ENCODE measurements around the gene EMID1. TPM values are rescaled to one million over a fixed set of nuclear protein-coding genes. Genes with fewer than 3 reads are reported as not detected.

Gene EMID1
- total RNA-seq, 2 experiments from 2014 or later, result not detected

DNA sequence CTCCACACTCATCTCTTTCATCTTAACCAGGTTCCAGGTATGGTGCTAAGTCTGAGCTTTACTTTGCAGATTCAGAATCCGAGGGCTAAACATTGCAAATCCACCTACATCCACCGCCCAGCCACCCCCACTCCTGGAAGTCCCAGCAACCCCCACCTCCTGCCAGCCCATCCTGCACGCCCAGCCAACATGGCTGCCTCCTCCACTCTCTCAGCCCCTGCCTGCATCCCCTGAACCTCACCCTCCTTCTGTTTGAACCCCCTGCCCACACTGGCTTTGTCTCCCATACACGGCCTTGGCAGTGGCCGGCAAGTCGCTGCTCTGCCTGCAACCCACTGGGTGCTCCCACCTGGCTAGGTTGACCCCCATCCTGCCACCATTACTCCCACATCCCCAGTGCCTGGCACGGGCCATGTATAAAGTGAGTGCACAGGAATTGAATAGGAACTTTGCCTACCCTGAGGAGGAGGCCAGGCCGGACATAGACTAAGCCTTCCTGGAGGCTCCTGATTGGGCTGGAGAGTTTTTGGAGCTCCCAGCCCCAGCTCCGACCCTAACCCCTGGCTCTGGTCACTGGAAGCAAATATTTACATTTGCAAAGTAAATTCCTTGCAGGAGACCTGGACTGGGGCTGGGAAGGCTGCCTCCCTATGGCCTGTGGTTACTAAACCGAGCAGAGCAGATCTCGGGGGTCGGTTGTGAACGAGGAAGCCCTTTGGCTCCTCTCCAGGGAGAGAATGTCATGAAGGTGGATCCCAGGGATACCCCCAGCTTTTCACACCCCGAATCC is 14.4 kb downstream of the EMID1 start:
- H3K4me1 ChIP-seq (ENCODE audit: insufficient read depth, low read length), result no peaks in the 10 kb centered on the region
- H3K4me3 ChIP-seq (ENCODE audit: low read length), result no peak overlapping the region
- H3K27ac Mint-ChIP-seq, result no peak overlapping the region
- H3K27ac ChIP-seq (ENCODE audit: low read depth in 1 of 2, low read length in 2 of 2), result no peak overlapping the region
- no peaks in the 10 kb centered on the region for H3K9me3 Mint-ChIP-seq
- H3K36me3 ChIP-seq (ENCODE audit: insufficient read depth, low read length), result no peaks in the 10 kb centered on the region
- H3K27me3 Mint-ChIP-seq, result no peaks in the 10 kb centered on the region
- ChIA-PET CTCF (no interaction called here), POLR2A (no interaction called here)
- no peaks in the 10 kb centered on the region for H3K27me3 ChIP-seq (ENCODE audit: control insufficient read depth in 1 of 2, insufficient read depth in 2 of 2, low read length in 2 of 2)
- TF ChIP-seq, protein P1, sequence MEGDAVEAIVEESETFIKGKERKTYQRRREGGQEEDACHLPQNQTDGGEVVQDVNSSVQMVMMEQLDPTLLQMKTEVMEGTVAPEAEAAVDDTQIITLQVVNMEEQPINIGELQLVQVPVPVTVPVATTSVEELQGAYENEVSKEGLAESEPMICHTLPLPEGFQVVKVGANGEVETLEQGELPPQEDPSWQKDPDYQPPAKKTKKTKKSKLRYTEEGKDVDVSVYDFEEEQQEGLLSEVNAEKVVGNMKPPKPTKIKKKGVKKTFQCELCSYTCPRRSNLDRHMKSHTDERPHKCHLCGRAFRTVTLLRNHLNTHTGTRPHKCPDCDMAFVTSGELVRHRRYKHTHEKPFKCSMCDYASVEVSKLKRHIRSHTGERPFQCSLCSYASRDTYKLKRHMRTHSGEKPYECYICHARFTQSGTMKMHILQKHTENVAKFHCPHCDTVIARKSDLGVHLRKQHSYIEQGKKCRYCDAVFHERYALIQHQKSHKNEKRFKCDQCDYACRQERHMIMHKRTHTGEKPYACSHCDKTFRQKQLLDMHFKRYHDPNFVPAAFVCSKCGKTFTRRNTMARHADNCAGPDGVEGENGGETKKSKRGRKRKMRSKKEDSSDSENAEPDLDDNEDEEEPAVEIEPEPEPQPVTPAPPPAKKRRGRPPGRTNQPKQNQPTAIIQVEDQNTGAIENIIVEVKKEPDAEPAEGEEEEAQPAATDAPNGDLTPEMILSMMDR (IDR thresholded peaks at IDR 0.05), result no peak
- DNase-seq, result no peak
- no peak overlapping the region for H3K4me3 Mint-ChIP-seq
- no peak for ATAC-seq (ENCODE audit: poor library complexity)
- intact Hi-C loops (cut with DNase I, micrococcal nuclease), result no loop called here
- no peaks in the 10 kb centered on the region for H3K9me3 ChIP-seq (ENCODE audit: control insufficient read depth in 1 of 2, insufficient read depth in 1 of 2, low read length in 2 of 2)
- H3K36me3 Mint-ChIP-seq (ENCODE audit: low read depth), result no peaks in the 10 kb centered on the region
- no peaks in the 10 kb centered on the region for H3K4me1 Mint-ChIP-seq (ENCODE audit: low read depth)

DNA sequence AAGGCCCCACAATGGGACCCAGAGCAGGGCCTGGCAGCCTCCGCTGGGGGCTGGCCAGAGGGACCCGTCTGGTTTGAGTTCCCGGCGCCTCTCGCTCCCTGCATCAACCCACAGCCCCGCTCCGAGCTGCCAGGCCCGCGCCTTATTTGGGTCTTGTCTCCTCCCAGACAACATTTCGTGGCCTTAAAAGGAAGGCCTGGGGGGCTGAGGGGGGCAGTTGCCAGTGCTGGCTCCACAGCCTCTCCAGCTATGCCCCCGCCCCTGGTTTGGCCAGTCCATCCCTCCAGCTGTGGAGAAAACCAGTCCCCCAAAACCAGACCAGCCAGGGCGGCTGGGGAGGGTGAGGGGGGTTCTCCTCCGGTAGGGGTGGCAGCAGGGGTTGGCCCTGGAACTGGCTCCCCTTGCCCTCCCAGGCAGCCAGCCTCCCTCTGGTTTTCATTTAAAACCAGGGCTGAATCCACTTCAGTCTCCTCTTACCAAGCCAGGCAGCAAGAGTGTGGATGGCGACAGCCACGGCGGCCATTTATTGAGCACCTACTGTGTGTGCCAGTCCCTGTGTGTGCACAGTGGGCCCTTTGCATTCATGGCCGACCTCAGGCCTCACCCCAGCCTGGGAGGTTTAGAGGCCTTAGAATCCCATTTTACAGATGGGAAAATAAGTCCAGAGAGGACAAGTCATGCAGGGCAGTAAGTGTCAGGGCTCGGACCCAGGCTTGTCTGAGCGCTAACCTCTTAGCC is 18.6 kb downstream of the EMID1 start:
- no peaks in the 10 kb centered on the region for H3K36me3 Mint-ChIP-seq (ENCODE audit: low read depth)
- no peak overlapping the region for H3K27ac Mint-ChIP-seq
- H3K27ac ChIP-seq (ENCODE audit: low read depth in 1 of 2, low read length in 2 of 2), result no peak overlapping the region
- H3K27me3 Mint-ChIP-seq, result no peaks in the 10 kb centered on the region
- POLR2A ChIA-PET, result no interaction called here
- H3K9me3 ChIP-seq (ENCODE audit: control insufficient read depth in 1 of 2, insufficient read depth in 1 of 2, low read length in 2 of 2), result no peaks in the 10 kb centered on the region
- no peaks in the 10 kb centered on the region for H3K27me3 ChIP-seq (ENCODE audit: control insufficient read depth in 1 of 2, insufficient read depth in 2 of 2, low read length in 2 of 2)
- intact Hi-C loops (cut with DNase I, micrococcal nuclease), result no loop called here
- H3K4me3 ChIP-seq (ENCODE audit: low read length), result no peak overlapping the region
- no peaks in the 10 kb centered on the region for H3K4me1 ChIP-seq (ENCODE audit: insufficient read depth, low read length)
- CTCF ChIA-PET, result no interaction called here
- TF ChIP-seq, protein P1 (IDR thresholded peaks at IDR 0.05), result no peak
- ATAC-seq (ENCODE audit: poor library complexity) (no peak), DNase-seq (no peak)
- no peak overlapping the region for H3K4me3 Mint-ChIP-seq
- no peaks in the 10 kb centered on the region for H3K4me1 Mint-ChIP-seq (ENCODE audit: low read depth)
- H3K9me3 Mint-ChIP-seq, result no peaks in the 10 kb centered on the region
- H3K36me3 ChIP-seq (ENCODE audit: insufficient read depth, low read length), result no peaks in the 10 kb centered on the region

DNA sequence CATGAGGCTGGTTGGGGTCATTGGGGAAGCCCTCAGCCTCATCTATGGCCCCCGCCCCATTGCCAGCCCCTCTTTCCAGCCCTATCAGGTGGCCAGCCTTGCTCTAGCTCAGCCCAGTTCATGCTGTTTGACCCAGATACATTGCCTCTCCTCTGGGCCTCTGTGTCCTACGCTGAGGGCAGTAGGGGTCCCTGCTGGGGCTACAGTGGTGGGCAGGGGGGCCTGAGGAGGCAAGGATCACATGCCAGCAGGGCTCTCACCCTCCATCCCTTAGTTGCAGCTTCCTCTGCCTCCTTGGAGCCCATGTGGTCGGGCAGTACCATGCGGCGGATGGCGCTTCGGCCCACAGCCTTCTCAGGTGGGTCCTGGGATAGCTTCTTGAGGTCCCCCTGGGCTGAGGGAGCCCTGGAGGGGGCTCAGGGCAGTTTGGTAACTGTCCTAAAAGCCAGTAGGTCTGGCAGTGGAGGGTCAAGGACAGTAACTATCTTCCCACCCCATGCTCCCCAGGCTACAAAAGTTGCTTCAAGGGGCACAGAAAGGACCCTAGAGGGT is 19.2 kb downstream of the EMID1 start:
- POLR2A ChIA-PET, result no interaction called here
- Histone ChIP-seq H3K9me3 (ENCODE audit: control insufficient read depth in 1 of 2, insufficient read depth in 1 of 2, low read length in 2 of 2) (no peaks in the 10 kb centered on the region), H3K27me3 (ENCODE audit: control insufficient read depth in 1 of 2, insufficient read depth in 2 of 2, low read length in 2 of 2) (no peaks in the 10 kb centered on the region), H3K4me1 (ENCODE audit: insufficient read depth, low read length) (no peaks in the 10 kb centered on the region), H3K36me3 (ENCODE audit: insufficient read depth, low read length) (no peaks in the 10 kb centered on the region), H3K27ac (ENCODE audit: low read depth in 1 of 2, low read length in 2 of 2) (no peak overlapping the region), H3K4me3 (ENCODE audit: low read length) (no peak overlapping the region)
- CTCF ChIA-PET, result no interaction called here
- intact Hi-C loops (cut with DNase I, micrococcal nuclease), result no loop called here
- no peak for ATAC-seq (ENCODE audit: poor library complexity)
- Mint-ChIP-seq H3K4me1 (ENCODE audit: low read depth) (no peaks in the 10 kb centered on the region), H3K4me3 (no peak overlapping the region), H3K27me3 (no peaks in the 10 kb centered on the region), H3K9me3 (no peaks in the 10 kb centered on the region), H3K36me3 (ENCODE audit: low read depth) (no peaks in the 10 kb centered on the region), H3K27ac (no peak overlapping the region)
- DNase-seq, result no peak
- TF ChIP-seq, protein P1 (IDR thresholded peaks at IDR 0.05), result no peak

Measured in CD4-positive, alpha-beta T cell (primary cell).